NCI-H1694 (cell line): ENCODE data around the gene RHOD.
A peak's percentile ranks its signal among the peaks of the same experiment; 100 is the strongest.

Source experiments
- DNase-seq: peaks from one replicate; lab custom pipeline; 2025; lab: John Stamatoyannopoulos, UW

Gene RHOD

GRCh38 chr11:67062526-67063373 lies 6.1 kb downstream of the RHOD start:
- no peak for DNase-seq

- no peak for DNase-seq
Observed at GRCh38 chr11:67066333-67066709, 9.7 kb downstream of the RHOD start.

GRCh38 chr11:67071420-67072284 lies 15.0 kb downstream of the RHOD start:
- DNase-seq: peak; percentile 8

GRCh38 chr11:67072295-67072694 lies 15.6 kb downstream of the RHOD start:
- no peak for DNase-seq

- no peak for DNase-seq
Observed at GRCh38 chr11:67073908-67074307, 17.3 kb downstream of the RHOD start.

GRCh38 chr11:67076202-67076601 lies 19.6 kb downstream of the RHOD start:
- no peak for DNase-seq

- DNase-seq: no peak
Observed at GRCh38 chr11:67079065-67079705, 22.5 kb downstream of the RHOD start.

GRCh38 chr11:67082071-67082791 lies 25.6 kb downstream of the RHOD start:
- no peak for DNase-seq

- DNase-seq: no peak
Observed at GRCh38 chr11:67083786-67084366, 27.2 kb downstream of the RHOD start.

- DNase-seq: no peak
Observed at GRCh38 chr11:67085617-67086016, 29.0 kb downstream of the RHOD start.

GRCh38 chr11:67090717-67091116 lies 34.1 kb downstream of the RHOD start:
- DNase-seq: no peak

- DNase-seq: no peak
Observed at GRCh38 chr11:67095214-67095507, 38.5 kb downstream of the RHOD start.

GRCh38 chr11:67098799-67099429 lies 42.3 kb downstream of the RHOD start:
- DNase-seq: no peak

GRCh38 chr11:67099831-67100324 lies 43.2 kb downstream of the RHOD start:
- DNase-seq: no peak

GRCh38 chr11:67102664-67103063 lies 46.0 kb downstream of the RHOD start:
- no peak for DNase-seq

GRCh38 chr11:67105964-67106363 lies 49.3 kb downstream of the RHOD start:
- no peak for DNase-seq

- no peak for DNase-seq
Observed at GRCh38 chr11:67111261-67111660, 54.6 kb downstream of the RHOD start.

- DNase-seq: no peak
Observed at GRCh38 chr11:67113231-67113721, 56.6 kb downstream of the RHOD start.

GRCh38 chr11:67114275-67114896 lies 57.7 kb downstream of the RHOD start:
- no peak for DNase-seq

- DNase-seq: no peak
Observed at GRCh38 chr11:67116758-67117105, 60.1 kb downstream of the RHOD start.

- DNase-seq: no peak
Observed at GRCh38 chr11:67117176-67117575, 60.5 kb downstream of the RHOD start.
